GM23338 (cell line): Measurements from ENCODE around the gene ERO1B. TPM values are rescaled to one million over a fixed set of nuclear protein-coding genes. Genes with fewer than 3 reads are reported as not detected.
A peak's percentile ranks its signal among the peaks of the same experiment; 100 is the strongest.

Source experiments
- ATAC-seq: fragments of 200-7000 bp; cut with Tn5 transposase; 3 replicates; pipeline ENCODE4 v1.9.1; 2020
- DNase-seq: peaks from one replicate; pipeline ENCODE4 v3.0.0-alpha.2; 2015; ENCODE audit warnings: low spot score
- H2AFZ ChIP-seq: fragments of 200-600 bp; sonication (generic); 2 replicates; pipeline ENCODE4 v1.8.0; 2016; ENCODE audit warnings: antibody characterized with exemption, mild to moderate bottlenecking, moderate library complexity
- H3F3A ChIP-seq: fragments of 200-600 bp; sonication (generic); replicated peaks from 2 replicates; pipeline ENCODE4 v1.8.0; 2017; ENCODE audit warnings: antibody characterized with exemption, mixed run types, low read depth
- H3K27ac ChIP-seq: fragments of 200-600 bp; sonication (generic); 2 replicates; pipeline ENCODE4 v1.6.1; 2016; ENCODE audit warnings: low read depth
- H3K27me3 ChIP-seq: fragments of 200-600 bp; sonication (generic); 2 replicates; pipeline ENCODE4 v1.8.0; 2016; ENCODE audit warnings: mild to moderate bottlenecking, mixed run types, moderate library complexity; ENCODE audit not compliant: insufficient read depth
- H3K36me3 ChIP-seq: fragments of 200-600 bp; sonication (generic); 2 replicates; pipeline ENCODE4 v1.8.0; 2016; ENCODE audit warnings: mild to moderate bottlenecking; ENCODE audit not compliant: insufficient read depth
- H3K4me1 ChIP-seq: fragments of 200-600 bp; sonication (generic); 2 replicates; pipeline ENCODE4 v1.8.0; 2016; ENCODE audit warnings: mild to moderate bottlenecking, moderate library complexity; ENCODE audit not compliant: insufficient read depth
- H3K4me2 ChIP-seq: fragments of 200-600 bp; sonication (generic); 2 replicates; pipeline ENCODE4 v1.7.1; 2017; ENCODE audit warnings: mixed run types
- H3K4me3 ChIP-seq: fragments of 200-600 bp; sonication (generic); 2 replicates; pipeline ENCODE4 v1.6.1; 2016; ENCODE audit warnings: mixed run types
- H3K79me2 ChIP-seq: fragments of 200-600 bp; sonication (generic); replicated peaks from 2 replicates; pipeline ENCODE4 v1.8.0; 2017; ENCODE audit warnings: mild to moderate bottlenecking; ENCODE audit not compliant: insufficient read depth
- H3K9me2 ChIP-seq: fragments of 200-600 bp; sonication (generic); 2 replicates; pipeline ENCODE4 v1.8.0; 2017; ENCODE audit not compliant: insufficient read depth
- H4K20me1 ChIP-seq: fragments of 200-600 bp; sonication (generic); replicated peaks from 2 replicates; pipeline ENCODE4 v1.8.0; 2017; ENCODE audit warnings: mild to moderate bottlenecking; ENCODE audit not compliant: insufficient read depth
- H3K27ac Mint-ChIP-seq: 2 replicates; pipeline ENCODE4 v1.8.0; 2020; ENCODE audit warnings: inconsistent platforms, mild to moderate bottlenecking, moderate library complexity, mixed read lengths
- H3K27me3 Mint-ChIP-seq: 3 replicates; pipeline ENCODE4 v1.8.0; 2022; ENCODE audit warnings: low read depth, mild to moderate bottlenecking, moderate library complexity, mixed read lengths, inconsistent platforms; ENCODE audit not compliant: insufficient read depth, poor library complexity
- H3K36me3 Mint-ChIP-seq: 3 replicates; pipeline ENCODE4 v1.8.0; 2021; ENCODE audit warnings: low read depth, mild to moderate bottlenecking, inconsistent platforms, moderate library complexity, mixed read lengths
- H3K4me1 Mint-ChIP-seq: 3 replicates; pipeline ENCODE4 v1.8.0; 2020; ENCODE audit warnings: mild to moderate bottlenecking, inconsistent platforms, mixed read lengths
- H3K4me3 Mint-ChIP-seq: 3 replicates; pipeline ENCODE4 v1.8.0; 2021; ENCODE audit warnings: moderate library complexity, mild to moderate bottlenecking, inconsistent platforms, mixed read lengths
- H3K9me3 Mint-ChIP-seq: 3 replicates; pipeline ENCODE4 v1.8.0; 2020; ENCODE audit warnings: moderate library complexity, mild to moderate bottlenecking, inconsistent platforms, mixed read lengths
- CREB1 ChIP-seq: fragments of 250-450 bp; sonication (Bioruptor Pico); IDR thresholded peaks from 2 replicates; pipeline ENCODE4 v1.5.0; 2020; ENCODE audit warnings: low read depth, mild to moderate bottlenecking, moderate library complexity
- EZH2 ChIP-seq: fragments of 200-600 bp; sonication (generic); IDR thresholded peaks from one replicate; pipeline ENCODE4 v1.8.0; 2017; ENCODE audit warnings: antibody characterized with exemption, mild to moderate bottlenecking, low read depth; ENCODE audit not compliant: unreplicated experiment
- JUNB ChIP-seq: IDR thresholded peaks from one replicate; pipeline ENCODE4 v1.6.1; 2016; ENCODE audit warnings: antibody characterized with exemption; ENCODE audit not compliant: unreplicated experiment
- NANOG ChIP-seq: IDR thresholded peaks from 2 replicates; pipeline ENCODE4 v1.6.1; 2016; ENCODE audit warnings: antibody characterized with exemption, borderline replicate concordance
- POLR2AphosphoS5 ChIP-seq: IDR thresholded peaks from 2 replicates; pipeline ENCODE4 v1.6.1; 2016; ENCODE audit warnings: antibody characterized with exemption, low read depth
- STAT1 ChIP-seq: IDR thresholded peaks from one replicate; pipeline ENCODE4 v1.6.1; 2016; ENCODE audit warnings: antibody characterized with exemption; ENCODE audit not compliant: unreplicated experiment
- ZNF114 ChIP-seq: fragments of 250-450 bp; sonication (Bioruptor Pico); IDR thresholded peaks from 2 replicates; pipeline ENCODE4 v1.5.0; 2020; ENCODE audit warnings: mild to moderate bottlenecking, moderate library complexity
- ZNF331 ChIP-seq: fragments of 250-450 bp; sonication (Bioruptor Pico); IDR thresholded peaks from 2 replicates; pipeline ENCODE4 v1.5.0; 2020; ENCODE audit warnings: low read depth, mild to moderate bottlenecking, moderate library complexity
- polyA plus RNA-seq: library from polyadenylated mRNA; unstranded; fragments of >200 nt; fragmentation: Nextera tagmentation; extraction: Ambion mirVana; gene quantifications from 2 replicates; pipeline ENCODE4 v1.2.1, GENCODE V29; 2016
- total RNA-seq: library from RNA; depleted of rRNA; stranded (reverse); fragments of >200 nt; shearing (Covaris generic); gene quantifications from 2 replicates; pipeline ENCODE4 v1.2.3, GENCODE V29; 2014
- TF ChIP-seq, protein P1 (sequence below), 2 experiments: fragments of 200-600 bp in 1 of 2; sonication (generic) in 1 of 2; conservative IDR thresholded peaks; 2 replicates each; pipeline versions ENCODE4 v1.5.1 to v1.6.1; 2016 to 2017; ENCODE audit warnings: antibody characterized with exemption in 2 of 2, low read depth in 2 of 2, mild to moderate bottlenecking in 2 of 2, moderate library complexity in 1 of 2
- TF ChIP-seq, protein P2 (sequence below): IDR thresholded peaks from one replicate; pipeline ENCODE4 v1.6.1; 2018; ENCODE audit warnings: antibody characterized with exemption; ENCODE audit not compliant: unreplicated experiment

The ERO1B gene
- total and polyA plus RNA-seq, 2 experiments from 2014 or later = 2.4 to 3.6 TPM

DNA sequence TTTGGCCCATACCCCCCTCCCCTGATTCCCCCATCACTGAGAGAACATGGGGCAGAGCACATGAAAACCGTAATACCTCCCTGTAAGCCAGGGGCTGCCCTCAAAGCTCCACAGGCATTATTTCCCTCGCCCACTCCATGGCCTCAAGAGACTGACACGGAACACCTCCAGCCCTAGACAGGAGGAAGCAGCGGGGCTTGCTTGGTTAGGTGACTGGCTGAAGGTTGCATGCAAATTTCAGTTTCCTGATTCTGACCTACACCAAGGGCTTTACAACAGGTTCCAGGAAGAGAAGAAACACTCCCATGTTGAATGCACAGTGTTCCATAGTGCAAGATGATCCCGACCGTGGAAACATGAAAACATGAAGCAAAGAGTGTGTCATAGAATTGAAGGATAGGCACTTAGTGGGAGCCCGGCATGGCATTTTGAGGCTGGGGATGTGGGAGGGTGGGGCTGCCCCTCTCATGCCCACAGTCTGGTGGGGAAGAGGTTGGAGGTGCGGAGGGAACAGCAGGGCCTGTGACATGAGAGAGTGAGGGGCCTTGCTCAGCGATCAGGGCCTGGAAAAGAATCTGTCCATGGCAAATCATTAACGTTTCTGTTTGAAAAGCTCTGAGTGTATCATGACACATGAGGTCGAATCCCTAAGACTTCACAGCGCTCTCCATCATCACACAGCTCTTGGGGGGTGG lies 106.0 kb downstream of the ERO1B start:
- Mint-ChIP-seq H3K27ac (0 out of 2 replicates have a peak overlapping the region, but pooled peaks have one; percentile 19), H3K27me3 (peaks cover 7% of the 10 kb centered on the region), H3K9me3 (no peaks in the 10 kb centered on the region), H3K36me3 (peaks cover 5% of the 10 kb centered on the region; the same call in 1 of the 3 replicates), H3K4me3 (no peak overlapping the region), H3K4me1 (peaks cover 11% of the 10 kb centered on the region; the same call in 2 of the 3 replicates)
- Histone ChIP-seq H3F3A (no peaks in the 10 kb centered on the region), H3K79me2 (no peaks in the 10 kb centered on the region), H2AFZ (no peak overlapping the region), H3K4me1 (peaks cover 3% of the 10 kb centered on the region; the same call in 1 of the 2 replicates), H3K4me3 (no peak overlapping the region), H3K27ac (no peak overlapping the region), H3K27me3 (no peaks in the 10 kb centered on the region), H3K9me2 (no peaks in the 10 kb centered on the region), H4K20me1 (no peaks in the 10 kb centered on the region), H3K4me2 (no peak overlapping the region), H3K36me3 (no peaks in the 10 kb centered on the region)
- ATAC-seq (no peak), DNase-seq (no peak)
- TF ChIP-seq EZH2 (no peak), POLR2AphosphoS5 (no peak), STAT1 (no peak), CREB1 (CRISPR knock-in tag) (no peak), ZNF114 (no peak), ZNF331 (CRISPR knock-in tag) (no peak), NANOG (no peak), JUNB (no peak)
- TF ChIP-seq, protein P1, sequence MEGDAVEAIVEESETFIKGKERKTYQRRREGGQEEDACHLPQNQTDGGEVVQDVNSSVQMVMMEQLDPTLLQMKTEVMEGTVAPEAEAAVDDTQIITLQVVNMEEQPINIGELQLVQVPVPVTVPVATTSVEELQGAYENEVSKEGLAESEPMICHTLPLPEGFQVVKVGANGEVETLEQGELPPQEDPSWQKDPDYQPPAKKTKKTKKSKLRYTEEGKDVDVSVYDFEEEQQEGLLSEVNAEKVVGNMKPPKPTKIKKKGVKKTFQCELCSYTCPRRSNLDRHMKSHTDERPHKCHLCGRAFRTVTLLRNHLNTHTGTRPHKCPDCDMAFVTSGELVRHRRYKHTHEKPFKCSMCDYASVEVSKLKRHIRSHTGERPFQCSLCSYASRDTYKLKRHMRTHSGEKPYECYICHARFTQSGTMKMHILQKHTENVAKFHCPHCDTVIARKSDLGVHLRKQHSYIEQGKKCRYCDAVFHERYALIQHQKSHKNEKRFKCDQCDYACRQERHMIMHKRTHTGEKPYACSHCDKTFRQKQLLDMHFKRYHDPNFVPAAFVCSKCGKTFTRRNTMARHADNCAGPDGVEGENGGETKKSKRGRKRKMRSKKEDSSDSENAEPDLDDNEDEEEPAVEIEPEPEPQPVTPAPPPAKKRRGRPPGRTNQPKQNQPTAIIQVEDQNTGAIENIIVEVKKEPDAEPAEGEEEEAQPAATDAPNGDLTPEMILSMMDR (conservative IDR thresholded peaks at IDR 0.05; ENCODE audit: low read depth in 2 of 2) = no peak
- TF ChIP-seq, protein P2, sequence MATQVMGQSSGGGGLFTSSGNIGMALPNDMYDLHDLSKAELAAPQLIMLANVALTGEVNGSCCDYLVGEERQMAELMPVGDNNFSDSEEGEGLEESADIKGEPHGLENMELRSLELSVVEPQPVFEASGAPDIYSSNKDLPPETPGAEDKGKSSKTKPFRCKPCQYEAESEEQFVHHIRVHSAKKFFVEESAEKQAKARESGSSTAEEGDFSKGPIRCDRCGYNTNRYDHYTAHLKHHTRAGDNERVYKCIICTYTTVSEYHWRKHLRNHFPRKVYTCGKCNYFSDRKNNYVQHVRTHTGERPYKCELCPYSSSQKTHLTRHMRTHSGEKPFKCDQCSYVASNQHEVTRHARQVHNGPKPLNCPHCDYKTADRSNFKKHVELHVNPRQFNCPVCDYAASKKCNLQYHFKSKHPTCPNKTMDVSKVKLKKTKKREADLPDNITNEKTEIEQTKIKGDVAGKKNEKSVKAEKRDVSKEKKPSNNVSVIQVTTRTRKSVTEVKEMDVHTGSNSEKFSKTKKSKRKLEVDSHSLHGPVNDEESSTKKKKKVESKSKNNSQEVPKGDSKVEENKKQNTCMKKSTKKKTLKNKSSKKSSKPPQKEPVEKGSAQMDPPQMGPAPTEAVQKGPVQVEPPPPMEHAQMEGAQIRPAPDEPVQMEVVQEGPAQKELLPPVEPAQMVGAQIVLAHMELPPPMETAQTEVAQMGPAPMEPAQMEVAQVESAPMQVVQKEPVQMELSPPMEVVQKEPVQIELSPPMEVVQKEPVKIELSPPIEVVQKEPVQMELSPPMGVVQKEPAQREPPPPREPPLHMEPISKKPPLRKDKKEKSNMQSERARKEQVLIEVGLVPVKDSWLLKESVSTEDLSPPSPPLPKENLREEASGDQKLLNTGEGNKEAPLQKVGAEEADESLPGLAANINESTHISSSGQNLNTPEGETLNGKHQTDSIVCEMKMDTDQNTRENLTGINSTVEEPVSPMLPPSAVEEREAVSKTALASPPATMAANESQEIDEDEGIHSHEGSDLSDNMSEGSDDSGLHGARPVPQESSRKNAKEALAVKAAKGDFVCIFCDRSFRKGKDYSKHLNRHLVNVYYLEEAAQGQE = no peak
